ENCODE results near the gene PLCH2. TPM values are rescaled to one million over a fixed set of nuclear protein-coding genes. Genes with fewer than 3 reads are reported as not detected.
A peak's percentile ranks its signal among the peaks of the same experiment; 100 is the strongest.

Gene PLCH2
- total and polyA plus RNA-seq, 9 of the 15 experiments (the other 6 are each of a cell fraction or from before 2014, with no cell fraction given) = 0.16 TPM; not detected in 8

GRCh38 chr1:2544093-2544874 lies 68.2 kb downstream of the PLCH2 start (continued):
- TF ChIP-seq SMARCE1 (IDR thresholded peaks at IDR 0.05) (peak; percentile 54; the same call in 1 of the 2 replicates), ZBTB7A (IDR thresholded peaks at IDR 0.05; ENCODE audit: borderline replicate concordance, control insufficient read depth, low read depth, low read length) (peak; percentile 67), PTRF (tag; IDR thresholded peaks at IDR 0.05) (no peak), SMAD4 (CRISPR knock-in tag; conservative IDR thresholded peaks at IDR 0.05) (peak; percentile 63), MNT (conservative IDR thresholded peaks at IDR 0.05) (peak; percentile 69 to 80), GABPB1 (CRISPR knock-in tag; IDR thresholded peaks at IDR 0.05) (peak; percentile 9; the same call in 1 of the 2 replicates), ZFX (CRISPR knock-in tag; IDR thresholded peaks at IDR 0.05) (peak; percentile 74), TOE1 (IDR thresholded peaks at IDR 0.05; ENCODE audit: borderline replicate concordance) (no peak), TOE1 (CRISPR knock-in tag; IDR thresholded peaks at IDR 0.05; ENCODE audit: borderline replicate concordance, low read depth) (no peak), ZNF197 (CRISPR knock-in tag; IDR thresholded peaks at IDR 0.05; ENCODE audit: low read depth) (peak; percentile 55), RAD51 (IDR thresholded peaks at IDR 0.05; ENCODE audit: borderline replicate concordance, low read depth) (peak; percentile 40; the same call in 1 of the 2 replicates), MGA (IDR thresholded peaks at IDR 0.05) (peak; percentile 86), MAZ (CRISPR knock-in tag; conservative IDR thresholded peaks at IDR 0.05 in 1 of 2, IDR thresholded peaks at IDR 0.05 in 1 of 2) (peak in 1 of 2 experiments; percentile 43; a peak in 2 of 4 replicates), SMARCA4 (IDR thresholded peaks at IDR 0.05) (0 out of 2 replicates have a peak, but pooled peaks have one; percentile 13)
